ENCODE data around the gene HLTF. TPM values are rescaled to one million over a fixed set of nuclear protein-coding genes. Genes with fewer than 3 reads are reported as not detected.

The HLTF gene
- total and polyA plus RNA-seq, 2 of the 4 experiments (the other 2 are of a cell fraction): 12.6 to 39.1 TPM

DNA sequence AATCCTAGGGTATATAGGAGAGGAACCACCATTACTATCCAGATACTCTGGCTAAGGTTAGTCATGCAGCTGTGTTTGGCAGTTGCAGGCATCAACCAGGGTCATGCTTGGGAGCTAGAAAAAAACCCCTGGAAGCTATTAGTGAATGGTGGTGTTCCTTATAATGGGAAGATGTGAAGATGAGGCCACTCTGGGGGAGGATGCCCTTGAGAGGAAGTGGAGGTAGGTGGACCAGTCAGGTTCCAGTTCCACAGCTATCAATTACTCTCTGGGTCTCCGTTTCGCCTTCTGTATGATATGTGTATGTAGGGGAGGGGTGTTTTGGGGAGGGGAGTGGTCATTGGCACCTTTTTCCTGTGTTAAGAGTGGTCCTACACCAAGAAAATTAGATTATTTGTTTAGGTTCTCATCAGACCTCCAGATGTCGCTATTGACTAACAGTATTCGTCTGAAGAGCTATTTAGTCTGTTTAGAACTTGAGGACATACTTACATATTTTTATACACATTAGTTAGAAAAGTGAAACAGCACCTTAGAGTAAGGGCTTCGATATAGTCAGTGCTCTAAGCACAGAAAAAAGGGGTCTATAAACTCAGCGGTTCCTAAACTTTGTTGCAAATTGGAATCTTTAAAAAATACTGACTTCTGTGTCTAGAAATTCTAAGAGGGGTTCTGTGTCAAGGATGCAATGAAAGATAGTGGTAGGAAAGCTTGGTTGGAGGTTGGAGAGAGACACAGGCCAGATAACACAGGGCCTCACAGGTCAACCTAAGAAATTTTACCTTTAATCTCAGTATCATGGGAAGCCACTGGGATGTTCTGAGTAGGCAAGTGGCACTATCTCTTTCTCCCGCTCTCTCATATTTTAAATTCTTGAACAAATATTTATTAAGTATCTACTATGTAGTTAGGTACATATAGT lies 34.0 kb upstream of the HLTF start:
- intact Hi-C loops (cut with micrococcal nuclease): loop anchor here (1.0 to 2.0 kb wide), 4 partner anchors 153 to 360 kb away; no protein-coding TSS in a partner anchor
- Histone ChIP-seq H3K4me2 (ENCODE audit: low read depth, low read length) (no peak overlapping the region; the same call in 1 of the 2 replicates), H4K5ac (ENCODE audit: low read depth, low read length) (no peak overlapping the region), H3K14ac (replicated peaks; ENCODE audit: low read depth, low read length) (no peak overlapping the region; the same call in 1 of the 2 replicates), H4K20me1 (ENCODE audit: insufficient read depth, low read length) (no peaks in the 10 kb centered on the region), H2BK15ac (ENCODE audit: low read depth, low read length) (peak overlapping the region; percentile 72; the same call in 1 of the 3 replicates), H2BK5ac (ENCODE audit: low read depth, low read length, poor library complexity, severe bottlenecking) (peak overlapping the region; percentile 41), H3K4me1 (ENCODE audit: control insufficient read depth, insufficient read depth, low read length) (no peaks in the 10 kb centered on the region), H3K4ac (ENCODE audit: low read depth, low read length) (0 out of 2 replicates have a peak overlapping the region, but pooled peaks have one; percentile 33), H3K27ac (ENCODE audit: insufficient read depth, low read length) (no peak overlapping the region), H3K79me1 (ENCODE audit: low read depth in 1 of 2, low read length in 2 of 2) (no peaks in the 10 kb centered on the region), H3K9me1 (ENCODE audit: insufficient read depth, low read length) (no peaks in the 10 kb centered on the region), H3K23ac (ENCODE audit: low read depth, low read length) (no peak overlapping the region), H4K91ac (ENCODE audit: insufficient read depth, low read depth, low read length) (peak overlapping the region; percentile 68; the same call in 1 of the 2 replicates), H2BK120ac (ENCODE audit: low read depth, low read length) (peak overlapping the region; percentile 76; the same call in 1 of the 2 replicates), H3K4me3 (ENCODE audit: insufficient read depth, low read depth, low read length) (no peak overlapping the region), H3K36me3 (ENCODE audit: control insufficient read depth, insufficient read depth, low read length) (no peaks in the 10 kb centered on the region), H3K9ac (ENCODE audit: low read depth, low read length) (no peak overlapping the region), H3K56ac (ENCODE audit: extremely low read depth, insufficient read depth, low read length) (no peak overlapping the region), H3K18ac (ENCODE audit: low read depth, low read length) (peak overlapping the region; percentile 54; the same call in 1 of the 2 replicates), H2AK9ac (replicated peaks; ENCODE audit: low read depth, low read length, poor library complexity) (no peak overlapping the region), H2AFZ (replicated peaks; ENCODE audit: low read length, poor library complexity) (no peak overlapping the region), H2AK5ac (ENCODE audit: low read depth, low read length) (peak overlapping the region; percentile 56), H4K8ac (ENCODE audit: low read depth in 2 of 2, low read length in 2 of 2) (peak overlapping the region in 1 of 2 experiments; percentile 81; a peak in 2 of 4 replicates), H2BK20ac (ENCODE audit: low read depth, low read length) (peak overlapping the region; percentile 81), H3K27me3 (ENCODE audit: control insufficient read depth, insufficient read depth, low read length) (no peaks in the 10 kb centered on the region), H3K9me3 (ENCODE audit: control insufficient read depth, insufficient read depth, low read length) (no peaks in the 10 kb centered on the region)
- no peak for TF ChIP-seq NFE2L2 (IDR thresholded peaks at IDR 0.05; ENCODE audit: low read depth, low read length)
- TF ChIP-seq, protein P1, sequence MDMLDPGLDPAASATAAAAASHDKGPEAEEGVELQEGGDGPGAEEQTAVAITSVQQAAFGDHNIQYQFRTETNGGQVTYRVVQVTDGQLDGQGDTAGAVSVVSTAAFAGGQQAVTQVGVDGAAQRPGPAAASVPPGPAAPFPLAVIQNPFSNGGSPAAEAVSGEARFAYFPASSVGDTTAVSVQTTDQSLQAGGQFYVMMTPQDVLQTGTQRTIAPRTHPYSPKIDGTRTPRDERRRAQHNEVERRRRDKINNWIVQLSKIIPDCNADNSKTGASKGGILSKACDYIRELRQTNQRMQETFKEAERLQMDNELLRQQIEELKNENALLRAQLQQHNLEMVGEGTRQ (IDR thresholded peaks at IDR 0.05; ENCODE audit: low read depth, low read length): no peak
- no peak for TF ChIP-seq MAFK (IDR thresholded peaks at IDR 0.05; ENCODE audit: low read depth, low read length)
- no peak for TF ChIP-seq MXI1 (IDR thresholded peaks at IDR 0.05; ENCODE audit: borderline replicate concordance, low read depth, low read length)
- TF ChIP-seq CEBPB (IDR thresholded peaks at IDR 0.05; ENCODE audit: low read depth, low read length): no peak
- TF ChIP-seq FOS (IDR thresholded peaks at IDR 0.05; ENCODE audit: low read depth, low read length): no peak
- no peak for TF ChIP-seq RFX5 (IDR thresholded peaks at IDR 0.05; ENCODE audit: low read depth, low read length)
- TF ChIP-seq POLR2A (IDR thresholded peaks at IDR 0.05; ENCODE audit: low read depth, low read length): no peak
- TF ChIP-seq MAZ (IDR thresholded peaks at IDR 0.05; ENCODE audit: borderline replicate concordance, low read depth, low read length): no peak
- peak; percentile 91 for TF ChIP-seq SMC3 (IDR thresholded peaks at IDR 0.05; ENCODE audit: low read depth, low read length)
- no peak for TF ChIP-seq BHLHE40 (IDR thresholded peaks at IDR 0.05; ENCODE audit: low read depth, low read length)
- TF ChIP-seq CHD1 (IDR thresholded peaks at IDR 0.05; ENCODE audit: low read depth, low read length): no peak
- peak; percentile 86 for TF ChIP-seq RAD21 (IDR thresholded peaks at IDR 0.05; ENCODE audit: low read length)
- TF ChIP-seq, protein P2, sequence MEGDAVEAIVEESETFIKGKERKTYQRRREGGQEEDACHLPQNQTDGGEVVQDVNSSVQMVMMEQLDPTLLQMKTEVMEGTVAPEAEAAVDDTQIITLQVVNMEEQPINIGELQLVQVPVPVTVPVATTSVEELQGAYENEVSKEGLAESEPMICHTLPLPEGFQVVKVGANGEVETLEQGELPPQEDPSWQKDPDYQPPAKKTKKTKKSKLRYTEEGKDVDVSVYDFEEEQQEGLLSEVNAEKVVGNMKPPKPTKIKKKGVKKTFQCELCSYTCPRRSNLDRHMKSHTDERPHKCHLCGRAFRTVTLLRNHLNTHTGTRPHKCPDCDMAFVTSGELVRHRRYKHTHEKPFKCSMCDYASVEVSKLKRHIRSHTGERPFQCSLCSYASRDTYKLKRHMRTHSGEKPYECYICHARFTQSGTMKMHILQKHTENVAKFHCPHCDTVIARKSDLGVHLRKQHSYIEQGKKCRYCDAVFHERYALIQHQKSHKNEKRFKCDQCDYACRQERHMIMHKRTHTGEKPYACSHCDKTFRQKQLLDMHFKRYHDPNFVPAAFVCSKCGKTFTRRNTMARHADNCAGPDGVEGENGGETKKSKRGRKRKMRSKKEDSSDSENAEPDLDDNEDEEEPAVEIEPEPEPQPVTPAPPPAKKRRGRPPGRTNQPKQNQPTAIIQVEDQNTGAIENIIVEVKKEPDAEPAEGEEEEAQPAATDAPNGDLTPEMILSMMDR (conservative IDR thresholded peaks at IDR 0.05; ENCODE audit: low read depth, low read length): peak; percentile 79
- peak; percentile 85 for ATAC-seq (ENCODE audit: low read depth)
- ChIA-PET CTCF (interaction anchor here (0.6 to 1.7 kb wide), 14 partner anchors 9 to 366 kb away, joined by 3 to 8 read pairs (median 3); partner anchors contain the start of genes HPS3 and TM4SF18), POLR2A (ENCODE audit: unreplicated experiment) (no interaction called here)
- in situ Hi-C loops (cut with MboI; ENCODE audit: low sequenced_read_pairs): loop anchor here (25.0 kb wide), 1 partner anchor 592 kb away; no protein-coding TSS in a partner anchor
- DNase-seq: peak; percentile 76
- WGBS, 2 experiments (ENCODE audit: extremely low coverage in 2 of 2, insufficient read length in 1 of 2): no CpG with 5 or more reads among the region's 7 CpGs
- dilution Hi-C loops (cut with HindIII; ENCODE audit: low sequenced_read_pairs, unreplicated experiment): no loop called here
- no TSS peak for BruUV-seq (replicated peaks)

All from IMR-90 (cell line).